Calu3 (cell line): ENCODE measurements around the gene C1QTNF1. TPM values are rescaled to one million over a fixed set of nuclear protein-coding genes. Genes with fewer than 3 reads are reported as not detected.
A peak's percentile ranks its signal among the peaks of the same experiment; 100 is the strongest.

ENCODE experiments used
- BruUV-seq: library from RNA; stranded (reverse); fragments of 400-500 nt; replicated peaks from 2 replicates; lab custom pipeline; 2021; lab: Mats Ljungman, UMichigan
- CTCF ChIA-PET: fragments of 300-600 bp; sonication (Branson Sonifier 250); formaldehyde crosslinking; loops from one replicate; lab custom pipeline; 2022; ENCODE audit warnings: antibody characterized with exemption; lab: Charles Lee
- DNase-seq: peaks from one replicate; pipeline ENCODE4 v3.0.0; 2022
- H3K27ac Mint-ChIP-seq: one replicate; pipeline ENCODE4 v1.8.0; 2022; ENCODE audit warnings: mixed read lengths; ENCODE audit not compliant: unreplicated experiment
- H3K27me3 Mint-ChIP-seq: one replicate; pipeline ENCODE4 v1.8.0; 2022; ENCODE audit warnings: mixed read lengths; ENCODE audit not compliant: unreplicated experiment
- H3K36me3 Mint-ChIP-seq: one replicate; pipeline ENCODE4 v1.8.0; 2022; ENCODE audit warnings: mild to moderate bottlenecking, moderate library complexity, mixed read lengths; ENCODE audit not compliant: insufficient read depth, unreplicated experiment
- H3K4me1 Mint-ChIP-seq: one replicate; pipeline ENCODE4 v1.8.0; 2022; ENCODE audit warnings: mild to moderate bottlenecking, low read depth, mixed read lengths; ENCODE audit not compliant: unreplicated experiment
- H3K4me3 Mint-ChIP-seq: one replicate; pipeline ENCODE4 v1.8.0; 2022; ENCODE audit warnings: mild to moderate bottlenecking, low read depth, moderate library complexity, mixed read lengths; ENCODE audit not compliant: unreplicated experiment
- H3K9me3 Mint-ChIP-seq: one replicate; pipeline ENCODE4 v1.8.0; 2022; ENCODE audit warnings: low read depth, mixed read lengths; ENCODE audit not compliant: unreplicated experiment
- intact Hi-C: fragments of 100-400 bp; cut with micrococcal nuclease; formaldehyde crosslinking; loops from one replicate; pipeline ENCODE4 v1.10.0; 2022; ENCODE audit not compliant: unreplicated experiment
- total RNA-seq: library from RNA; stranded (reverse); gene quantifications from 2 replicates; pipeline ENCODE4 v1.2.3, GENCODE V29; 2022
- TF ChIP-seq, protein P1 (sequence below): fragments of 200-600 bp; IDR thresholded peaks from one replicate; pipeline ENCODE4 v1.8.0; 2022; ENCODE audit warnings: antibody characterized with exemption; ENCODE audit not compliant: unreplicated experiment

The C1QTNF1 gene
- total RNA-seq, 1 experiment from 2014 or later: 3.3 TPM

- CTCF ChIA-PET: interaction anchor here (1.0 to 2.1 kb wide), 9 partner anchors 9 to 356 kb away, joined by 3 to 8 read pairs (median 4); partner anchors contain the start of gene CANT1
- TF ChIP-seq, protein P1, sequence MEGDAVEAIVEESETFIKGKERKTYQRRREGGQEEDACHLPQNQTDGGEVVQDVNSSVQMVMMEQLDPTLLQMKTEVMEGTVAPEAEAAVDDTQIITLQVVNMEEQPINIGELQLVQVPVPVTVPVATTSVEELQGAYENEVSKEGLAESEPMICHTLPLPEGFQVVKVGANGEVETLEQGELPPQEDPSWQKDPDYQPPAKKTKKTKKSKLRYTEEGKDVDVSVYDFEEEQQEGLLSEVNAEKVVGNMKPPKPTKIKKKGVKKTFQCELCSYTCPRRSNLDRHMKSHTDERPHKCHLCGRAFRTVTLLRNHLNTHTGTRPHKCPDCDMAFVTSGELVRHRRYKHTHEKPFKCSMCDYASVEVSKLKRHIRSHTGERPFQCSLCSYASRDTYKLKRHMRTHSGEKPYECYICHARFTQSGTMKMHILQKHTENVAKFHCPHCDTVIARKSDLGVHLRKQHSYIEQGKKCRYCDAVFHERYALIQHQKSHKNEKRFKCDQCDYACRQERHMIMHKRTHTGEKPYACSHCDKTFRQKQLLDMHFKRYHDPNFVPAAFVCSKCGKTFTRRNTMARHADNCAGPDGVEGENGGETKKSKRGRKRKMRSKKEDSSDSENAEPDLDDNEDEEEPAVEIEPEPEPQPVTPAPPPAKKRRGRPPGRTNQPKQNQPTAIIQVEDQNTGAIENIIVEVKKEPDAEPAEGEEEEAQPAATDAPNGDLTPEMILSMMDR: no peak
- Mint-ChIP-seq H3K36me3 (peaks cover 23% of the 10 kb centered on the region), H3K27me3 (peaks cover 69% of the 10 kb centered on the region), H3K27ac (peak overlapping the region; percentile 57), H3K4me3 (no peak overlapping the region), H3K4me1 (peaks cover 27% of the 10 kb centered on the region), H3K9me3 (peaks cover 4% of the 10 kb centered on the region)
- DNase-seq: no peak
- BruUV-seq: no TSS peak
- intact Hi-C loops: no loop called here
Observed at GRCh38 chr17:79045001-79045729, 21.2 kb downstream of the C1QTNF1 start.

DNA sequence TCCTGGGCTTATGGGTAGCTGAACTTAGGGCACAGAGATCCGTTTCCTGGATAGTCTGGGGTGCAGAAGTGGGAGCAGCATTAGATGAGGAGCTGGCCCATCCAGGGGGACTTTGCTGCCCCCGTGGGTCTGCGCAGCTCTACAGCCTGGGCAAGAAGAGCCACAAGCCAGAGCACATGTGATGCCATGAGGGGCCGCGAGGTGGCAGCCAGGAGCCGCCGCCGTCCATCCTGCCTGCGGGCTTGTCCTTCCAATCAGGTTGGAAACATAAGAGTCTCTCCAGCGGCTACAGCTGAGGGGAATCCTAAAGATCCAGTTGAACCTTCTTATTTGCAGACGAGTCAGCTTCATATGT is 21.9 kb downstream of the C1QTNF1 start:
- H3K4me3 Mint-ChIP-seq: no peak overlapping the region
- BruUV-seq: no TSS peak
- H3K4me1 Mint-ChIP-seq: peaks cover 27% of the 10 kb centered on the region
- DNase-seq: peak; percentile 84
- H3K36me3 Mint-ChIP-seq: peaks cover 23% of the 10 kb centered on the region
- intact Hi-C loops: no loop called here
- TF ChIP-seq, protein P1: peak; percentile 79
- peaks cover 75% of the 10 kb centered on the region for H3K27me3 Mint-ChIP-seq
- H3K9me3 Mint-ChIP-seq: peaks cover 4% of the 10 kb centered on the region
- CTCF ChIA-PET: interaction anchor here (1.0 to 2.1 kb wide), 8 partner anchors 10 to 355 kb away, joined by 3 to 8 read pairs (median 4); partner anchors contain the start of gene CANT1
- no peak overlapping the region for H3K27ac Mint-ChIP-seq

- Mint-ChIP-seq H3K27ac (no peak overlapping the region), H3K36me3 (peaks cover 23% of the 10 kb centered on the region), H3K4me1 (peaks cover 27% of the 10 kb centered on the region), H3K27me3 (peaks cover 81% of the 10 kb centered on the region), H3K4me3 (no peak overlapping the region), H3K9me3 (peaks cover 4% of the 10 kb centered on the region)
- TF ChIP-seq, protein P1: no peak
- DNase-seq: no peak
- no TSS peak for BruUV-seq
- CTCF ChIA-PET: interaction anchor here (1.0 to 2.1 kb wide), 7 partner anchors 10 to 354 kb away, joined by 3 to 8 read pairs (median 5); partner anchors contain the start of gene CANT1
- intact Hi-C loops: no loop called here
Observed at GRCh38 chr17:79046197-79046915, 22.4 kb downstream of the C1QTNF1 start.

DNA sequence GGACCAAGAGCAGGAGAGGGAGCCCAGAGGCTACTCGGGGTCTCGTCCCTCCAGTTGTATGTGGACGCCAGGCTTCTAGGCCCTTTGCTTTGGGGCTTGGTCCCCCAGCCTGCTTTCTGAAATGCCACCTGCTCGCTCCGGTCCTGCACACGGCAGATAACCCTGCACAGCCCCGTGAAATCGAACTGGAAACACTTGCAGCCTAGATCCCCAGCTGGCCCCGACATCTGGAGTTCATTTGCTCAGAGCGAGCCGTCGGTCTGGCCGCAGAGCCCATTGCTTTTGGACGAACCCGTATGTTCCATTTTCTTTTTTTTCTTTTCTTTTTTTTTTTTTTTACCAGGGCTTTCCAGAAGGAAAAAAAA is 22.9 kb downstream of the C1QTNF1 start:
- CTCF ChIA-PET: no interaction called here
- no peak for DNase-seq
- Mint-ChIP-seq H3K27ac (no peak overlapping the region), H3K27me3 (peaks cover 86% of the 10 kb centered on the region), H3K4me1 (peaks cover 27% of the 10 kb centered on the region), H3K4me3 (no peak overlapping the region), H3K9me3 (peaks cover 4% of the 10 kb centered on the region), H3K36me3 (peaks cover 23% of the 10 kb centered on the region)
- BruUV-seq: no TSS peak
- intact Hi-C loops: no loop called here
- TF ChIP-seq, protein P1: no peak
